ENCODE data around the gene NOP53.
A peak's percentile ranks its signal among the peaks of the same experiment; 100 is the strongest.
"Not testable (repeated sequence)": the region's sequence is repeated elsewhere in the genome, so short reads cannot be mapped to it uniquely, and the experiment has no call there.

Gene NOP53

DNA sequence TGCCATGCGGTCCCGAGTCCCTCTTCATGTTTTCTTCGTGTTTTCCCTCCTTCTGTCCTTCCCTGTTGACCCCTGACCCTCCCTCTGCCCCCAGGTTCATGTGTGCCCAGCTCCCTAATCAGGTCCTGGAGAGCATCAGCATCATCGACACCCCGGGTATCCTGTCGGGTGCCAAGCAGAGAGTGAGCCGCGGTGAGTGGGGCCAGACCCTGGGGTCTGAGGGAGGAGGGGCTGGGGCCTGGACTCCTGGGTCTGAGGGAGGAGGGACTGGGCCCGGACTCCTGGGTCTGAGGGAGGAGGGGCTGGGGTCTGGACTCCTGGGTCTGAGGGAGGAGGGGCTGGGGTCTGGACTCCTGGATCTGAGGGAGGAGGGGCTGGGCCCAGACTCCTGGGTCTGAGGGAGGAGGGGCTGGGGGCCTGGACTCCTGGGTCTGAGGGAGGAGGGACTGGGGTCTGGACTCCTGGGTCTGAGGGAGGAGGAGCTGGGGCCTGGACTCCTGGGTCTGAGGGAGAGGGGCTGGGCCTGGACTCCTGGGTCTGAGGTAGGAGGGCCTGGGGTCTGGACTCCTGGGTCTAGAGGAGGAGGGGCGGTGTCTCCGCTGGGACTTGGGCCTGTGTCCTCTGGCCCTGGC, 26.8 kb upstream of the NOP53 start:
- DNase-seq = not testable (repeated sequence)

- DNase-seq = no peak
Observed at GRCh38 chr19:47719047-47719859, 26.1 kb upstream of the NOP53 start.

- DNase-seq = no peak
Observed at GRCh38 chr19:47720669-47721422, 24.5 kb upstream of the NOP53 start.

DNA sequence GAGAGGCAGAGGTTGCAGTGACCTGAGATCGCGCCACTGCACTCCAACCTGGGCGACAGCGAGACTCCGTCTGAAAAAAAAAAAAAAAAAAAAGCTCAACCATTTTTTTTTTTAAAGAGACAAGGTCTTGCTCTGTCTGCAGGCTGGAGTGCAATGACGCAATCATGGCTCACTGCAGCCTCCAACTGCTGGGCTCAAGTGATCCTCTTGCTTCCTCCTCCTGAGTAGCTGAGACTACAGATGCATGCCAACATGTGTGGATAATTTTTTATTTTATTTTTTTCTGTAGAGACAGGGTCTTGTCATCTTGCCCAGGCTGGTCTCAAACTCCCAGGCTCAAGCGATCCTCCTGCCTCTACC, 21.8 kb upstream of the NOP53 start:
- peak in 1 of 2 experiments; percentile 38 for DNase-seq

GRCh38 chr19:47725759-47726401, 19.5 kb upstream of the NOP53 start:
- DNase-seq = no peak

DNA sequence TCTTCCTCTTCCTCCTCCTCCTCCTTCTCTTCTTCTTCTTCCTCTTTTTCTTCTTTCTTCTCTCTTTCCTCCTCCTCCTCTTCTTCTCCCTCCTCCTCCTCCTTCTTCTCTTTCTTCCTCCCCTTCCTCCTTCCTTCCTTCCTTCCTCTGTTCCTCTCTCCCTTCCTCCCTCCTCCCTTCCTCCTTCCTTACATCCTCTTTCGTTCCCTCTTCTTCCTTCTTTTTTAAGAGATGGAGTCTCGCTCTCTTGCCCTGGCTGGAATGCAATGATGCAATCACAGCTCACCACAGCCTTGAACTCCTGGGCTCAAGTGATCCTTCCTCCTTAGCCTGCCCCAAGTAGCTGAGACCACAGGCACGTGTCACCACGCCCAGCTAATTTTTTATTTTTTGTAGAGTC, 18.9 kb upstream of the NOP53 start:
- DNase-seq = no peak

DNA sequence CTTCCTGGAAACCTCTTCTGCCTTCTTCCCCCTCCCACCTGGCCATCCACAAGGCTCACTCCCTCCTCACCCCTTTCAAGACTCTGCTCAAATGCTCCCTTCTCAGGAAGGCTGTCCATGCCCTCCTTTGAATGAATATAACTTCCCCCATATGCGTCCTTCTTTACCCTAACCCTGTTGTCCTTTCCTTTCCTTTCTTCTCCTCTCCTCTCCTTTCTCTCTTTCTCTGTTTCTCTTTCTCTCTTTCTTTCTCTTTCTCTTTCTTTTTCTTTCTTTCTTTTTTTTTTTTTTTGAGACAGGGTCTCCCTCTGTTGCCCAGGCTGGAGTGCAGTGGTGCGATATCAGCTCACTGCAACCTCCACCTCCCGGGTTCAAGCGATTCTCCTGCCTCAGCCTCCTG, 17.1 kb upstream of the NOP53 start:
- not testable (repeated sequence) for DNase-seq

- DNase-seq = peak in 1 of 2 experiments; percentile 37
Observed at GRCh38 chr19:47729468-47729798, 15.9 kb upstream of the NOP53 start.

DNA sequence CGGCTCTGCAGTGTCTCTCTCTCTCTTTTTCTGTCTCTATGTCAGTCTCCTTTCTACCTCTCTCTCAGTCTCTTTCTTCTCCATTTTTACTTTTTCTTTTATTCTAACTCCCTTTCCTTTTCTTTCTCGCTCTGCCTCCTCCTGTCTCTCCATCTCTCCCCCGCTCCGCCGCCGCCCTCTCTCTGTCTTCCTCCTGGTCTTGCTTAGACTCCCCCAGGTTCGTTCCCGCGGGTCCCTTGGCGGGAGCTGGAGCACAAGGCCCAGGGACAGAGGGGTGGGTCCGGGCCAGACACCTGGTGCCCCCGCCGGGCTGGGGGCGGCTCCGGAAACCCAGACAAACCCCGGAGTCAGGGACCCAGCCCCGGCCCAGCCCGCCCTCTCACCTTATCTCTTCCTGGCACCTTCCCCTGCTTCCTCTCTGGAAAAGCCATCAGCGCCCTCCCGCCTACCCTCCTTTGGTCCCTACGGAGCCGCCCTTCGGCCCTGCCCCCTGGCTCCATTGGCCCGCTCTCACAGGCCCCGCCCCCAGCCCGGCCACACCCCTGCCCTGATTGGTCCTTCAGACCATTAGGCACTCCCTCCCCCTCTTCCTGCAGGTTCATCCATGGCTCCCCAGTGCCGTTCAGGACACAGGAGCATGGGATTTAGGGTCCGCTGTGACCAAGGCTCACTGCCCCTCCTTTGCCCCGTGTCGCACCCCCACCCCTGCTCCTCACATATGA, 15.4 kb upstream of the NOP53 start:
- no peak for DNase-seq

- DNase-seq = no peak
Observed at GRCh38 chr19:47730521-47730889, 14.8 kb upstream of the NOP53 start.

GRCh38 chr19:47730910-47731309, 14.4 kb upstream of the NOP53 start:
- DNase-seq = no peak

DNA sequence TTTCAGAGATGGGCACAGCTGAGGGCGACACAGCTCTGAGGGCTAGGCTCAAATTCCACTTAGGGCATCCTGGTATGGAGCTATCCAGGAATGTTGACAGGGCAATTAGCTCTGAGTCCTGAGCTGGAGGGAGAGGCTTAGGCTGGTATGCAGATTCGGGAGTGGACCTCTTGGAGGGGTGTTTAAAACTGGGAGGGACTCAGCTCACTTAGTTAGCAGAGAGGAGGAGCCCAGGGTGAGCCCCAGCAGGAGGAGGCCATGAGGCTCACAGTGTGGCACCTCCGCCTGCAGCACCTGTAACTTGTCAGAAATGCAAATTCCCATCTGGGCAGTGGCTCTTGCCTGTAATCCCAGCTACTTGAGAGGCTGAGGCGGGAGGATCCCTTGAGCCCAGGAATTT, 10.2 kb upstream of the NOP53 start:
- no peak for DNase-seq

DNA sequence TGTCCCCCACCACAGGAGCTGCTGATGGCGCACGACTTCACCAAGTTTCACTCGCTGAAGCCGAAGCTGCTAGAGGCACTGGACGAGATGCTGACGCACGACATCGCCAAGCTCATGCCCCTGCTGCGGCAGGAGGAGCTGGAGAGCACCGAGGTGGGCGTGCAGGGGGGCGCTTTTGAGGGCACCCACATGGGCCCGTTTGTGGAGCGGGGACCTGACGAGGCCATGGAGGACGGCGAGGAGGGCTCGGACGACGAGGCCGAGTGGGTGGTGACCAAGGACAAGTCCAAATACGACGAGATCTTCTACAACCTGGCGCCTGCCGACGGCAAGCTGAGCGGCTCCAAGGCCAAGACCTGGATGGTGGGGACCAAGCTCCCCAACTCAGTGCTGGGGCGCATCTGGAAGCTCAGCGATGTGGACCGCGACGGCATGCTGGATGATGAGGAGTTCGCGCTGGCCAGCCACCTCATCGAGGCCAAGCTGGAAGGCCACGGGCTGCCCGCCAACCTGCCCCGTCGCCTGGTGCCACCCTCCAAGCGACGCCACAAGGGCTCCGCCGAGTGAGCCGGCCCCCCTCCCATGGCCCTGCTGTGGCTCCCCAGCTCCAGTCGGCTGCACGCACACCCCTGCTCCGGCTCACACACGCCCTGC, 4.4 kb upstream of the NOP53 start:
- no peak for DNase-seq

GRCh38 chr19:47741544-47742140, 3.7 kb upstream of the NOP53 start:
- no peak for DNase-seq

DNA sequence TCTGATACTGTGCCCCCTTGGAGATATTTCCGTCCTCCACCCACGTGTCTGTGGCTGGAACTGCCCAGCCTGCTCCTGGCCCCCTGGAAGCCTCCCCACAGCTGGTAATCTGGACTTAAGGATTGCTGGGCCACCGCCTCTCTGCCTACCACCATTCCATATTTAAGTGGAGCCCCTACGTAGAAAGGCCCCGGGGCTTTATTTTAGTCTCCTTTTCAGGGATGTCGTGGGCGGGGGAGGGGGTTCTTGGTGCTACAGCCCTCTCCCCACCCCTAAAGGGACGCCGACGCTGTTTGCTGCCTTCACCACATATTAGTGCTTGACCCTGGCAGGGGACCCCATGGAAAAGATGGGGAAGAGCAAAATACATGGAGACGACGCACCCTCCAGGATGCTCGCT, 2.7 kb upstream of the NOP53 start:
- no peak for DNase-seq

DNA sequence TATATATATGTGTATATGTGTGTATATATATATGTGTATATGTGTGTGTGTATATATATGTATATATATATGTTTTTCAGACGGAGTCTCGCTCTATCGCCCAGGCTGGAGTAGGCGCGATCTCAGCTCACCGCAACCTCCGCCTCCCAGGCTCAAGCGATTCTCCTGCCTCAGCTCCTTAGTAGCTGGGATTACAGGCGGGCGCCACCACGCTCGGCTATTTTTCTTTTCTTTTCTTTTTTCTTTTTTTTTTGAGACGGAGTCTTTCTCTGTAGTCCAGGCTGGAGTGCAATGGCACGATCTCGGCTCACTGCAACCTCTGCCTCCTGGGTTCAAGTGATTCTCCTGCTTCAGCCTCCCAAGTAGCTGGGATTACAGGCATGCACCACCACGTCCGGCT, 783 bp downstream of the NOP53 start:
- not testable (repeated sequence) for DNase-seq

GRCh38 chr19:47749326-47749725, 4.0 kb downstream of the NOP53 start:
- DNase-seq = no peak

- no peak for DNase-seq
Observed at GRCh38 chr19:47750752-47751151, 5.4 kb downstream of the NOP53 start.

- no peak for DNase-seq
Observed at GRCh38 chr19:47752440-47753211, 7.3 kb downstream of the NOP53 start.

DNA sequence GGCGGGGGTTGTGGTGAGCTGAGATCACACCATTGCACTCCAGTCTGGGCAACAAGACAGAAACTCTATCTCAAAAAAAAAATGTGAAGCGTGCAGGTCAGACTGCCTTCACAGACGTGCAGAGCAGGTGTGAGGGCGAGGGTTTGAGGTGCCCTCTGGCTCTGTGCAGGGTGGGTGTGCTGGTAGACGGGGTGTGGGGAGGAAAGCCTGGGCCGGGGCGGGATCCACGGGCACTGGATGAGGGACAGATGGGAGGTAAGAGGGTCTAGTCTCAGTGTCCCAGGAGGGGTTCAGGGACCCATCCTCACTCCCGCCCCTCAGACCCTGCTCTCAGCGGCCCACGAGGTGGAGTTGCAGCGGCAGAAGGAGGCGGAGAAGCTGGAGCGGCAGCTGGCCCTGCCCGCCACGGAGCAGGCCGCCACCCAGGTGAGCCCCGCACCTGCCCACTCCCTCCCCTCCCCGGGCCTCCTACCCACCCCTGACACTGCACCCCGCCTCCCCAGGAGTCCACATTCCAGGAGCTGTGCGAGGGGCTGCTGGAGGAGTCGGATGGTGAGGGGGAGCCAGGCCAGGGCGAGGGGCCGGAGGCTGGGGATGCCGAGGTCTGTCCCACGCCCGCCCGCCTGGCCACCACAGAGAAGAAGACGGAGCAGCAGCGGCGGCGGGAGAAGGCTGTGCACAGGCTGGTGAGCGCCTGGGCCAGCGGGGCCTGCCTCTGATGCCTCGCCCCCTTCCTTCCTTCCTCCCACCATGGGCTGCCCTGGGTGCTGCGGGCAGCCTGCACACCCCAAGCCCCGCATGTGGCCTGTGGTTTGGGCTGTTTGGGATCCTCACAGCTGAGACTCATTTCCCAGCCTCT, 9.1 kb downstream of the NOP53 start:
- no peak for DNase-seq

Measured in SW 1271 (cell line).